ENCODE measurements around the gene NAA80. TPM values are rescaled to one million over a fixed set of nuclear protein-coding genes. Genes with fewer than 3 reads are reported as not detected.

The NAA80 gene
- total and polyA plus RNA-seq, 2 donors (not counting 3 experiments of a cell fraction or from before 2014, with no cell fraction given): 9.0 to 13.1 TPM

- CTCF ChIA-PET: interaction anchor here (1.0 to 3.7 kb wide), 5 partner anchors 9 to 74 kb away, joined by 3 to 26 read pairs (median 5); no protein-coding TSS in a partner anchor
- H3K4me2 ChIP-seq (ENCODE audit: insufficient read depth, low read length): no peak within 1 kb of the TSS
- intact Hi-C loops (cut with micrococcal nuclease): loop anchor here (10.0 kb wide), 1 partner anchor 144 kb away; no protein-coding TSS in a partner anchor
- no peaks in the 10 kb centered on the region for H3K36me3 ChIP-seq (ENCODE audit: control insufficient read depth in 2 of 2, extremely low read depth in 1 of 2, insufficient read depth in 2 of 2, low read length in 2 of 2)
- dilution Hi-C loops (cut with MboI; ENCODE audit: extremely low pct_ligation_motif_present, low sequenced_read_pairs): no loop called here
- peaks cover 2% of the 10 kb centered on the region for H3K4me1 ChIP-seq (ENCODE audit: control insufficient read depth, extremely low read depth, insufficient read depth, low read length)
- no peaks in the 10 kb centered on the region for H4K20me1 ChIP-seq (replicated peaks; ENCODE audit: control insufficient read depth, extremely low read depth, insufficient read depth, low read length)
- no peaks in the 10 kb centered on the region for H3K79me2 ChIP-seq (ENCODE audit: control insufficient read depth, insufficient read depth, low read length)
- FAIRE-seq (no peak), DNase-seq (ENCODE audit: low read depth, low spot score) (no peak)
- POLR2A ChIA-PET: interaction anchor here (1.6 kb wide), 1 partner anchor 23 kb away, joined by 3 read pairs; no protein-coding TSS in a partner anchor
- H2AFZ ChIP-seq (ENCODE audit: low read depth, low read length): no peak within 1 kb of the TSS
- BruUV-seq (replicated peaks): no TSS peak
- no peak for TF ChIP-seq GATA2 (IDR thresholded peaks at IDR 0.05; ENCODE audit: insufficient read depth, insufficient read length, low read depth, low read length)
- no peak for TF ChIP-seq POLR2A (IDR thresholded peaks at IDR 0.05; ENCODE audit: low read depth, low read length)
- no peak for TF ChIP-seq FOS (IDR thresholded peaks at IDR 0.05; ENCODE audit: borderline replicate concordance, insufficient read depth, low read length)
- TF ChIP-seq, protein P1, sequence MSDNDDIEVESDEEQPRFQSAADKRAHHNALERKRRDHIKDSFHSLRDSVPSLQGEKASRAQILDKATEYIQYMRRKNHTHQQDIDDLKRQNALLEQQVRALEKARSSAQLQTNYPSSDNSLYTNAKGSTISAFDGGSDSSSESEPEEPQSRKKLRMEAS (IDR thresholded peaks at IDR 0.05; ENCODE audit: insufficient read depth, insufficient read length): no peak
- no peak for TF ChIP-seq EZH2 (IDR thresholded peaks at IDR 0.05; ENCODE audit: borderline replicate concordance, low read depth, low read length, severe bottlenecking)
- TF ChIP-seq POLR2AphosphoS5 (IDR thresholded peaks at IDR 0.05; ENCODE audit: insufficient read depth, low read depth, low read length): no peak
- H3K27ac ChIP-seq (ENCODE audit: insufficient read depth, low read depth, low read length): no peak within 1 kb of the TSS
- H3K9me3 ChIP-seq (replicated peaks; ENCODE audit: control insufficient read depth, insufficient read depth, low read length): no peaks in the 10 kb centered on the region
- H3K27me3 ChIP-seq (ENCODE audit: control insufficient read depth in 2 of 2, insufficient read depth in 2 of 2, low read length in 2 of 2): peaks cover 6% of the 10 kb centered on the region in 2 experiments
- no peak within 1 kb of the TSS for H3K4me3 ChIP-seq (replicated peaks in 1 of 3; ENCODE audit: insufficient read depth in 1 of 3, low read depth in 1 of 3, low read length in 3 of 3)
- H3K9ac ChIP-seq (replicated peaks; ENCODE audit: extremely low read depth, insufficient read depth, low read length): no peak within 1 kb of the TSS
- no peaks in the 10 kb centered on the region for H3K9me1 ChIP-seq (replicated peaks; ENCODE audit: control insufficient read depth, extremely low read depth, insufficient read depth, low read length)
Observed at GRCh38 chr3:50268703-50269451, 30.3 kb downstream of the NAA80 start, which contains the start of gene SEMA3B. TSS of gene SEMA3B (plus strand) at chr3:50269147. CDS start at chr3:50269241, 94 bp downstream.

All from endothelial cell of umbilical vein (primary cell).